Karpas-422 (cell line): Measurements from ENCODE around the gene TJP1. TPM values are rescaled to one million over a fixed set of nuclear protein-coding genes. Genes with fewer than 3 reads are reported as not detected.
"Not testable (repeated sequence)": the region's sequence is repeated elsewhere in the genome, so short reads cannot be mapped to it uniquely, and the experiment has no call there.

Experiments used
- DNase-seq: peaks from one replicate; pipeline ENCODE4 v3.0.0-alpha.2; 2015
- H2AFZ ChIP-seq: fragments of 200-600 bp; sonication (generic); 2 replicates; pipeline ENCODE4 v1.6.1; 2014; ENCODE audit warnings: antibody characterized with exemption, low read length, mixed read lengths
- H3K27ac ChIP-seq: fragments of 200-600 bp; sonication (generic); 2 replicates; pipeline ENCODE4 v1.5.1; 2014; ENCODE audit warnings: mild to moderate bottlenecking, low read length, moderate library complexity
- H3K27me3 ChIP-seq: fragments of 200-600 bp; sonication (generic); 2 replicates; pipeline ENCODE4 v1.6.1; 2014; ENCODE audit warnings: low read length, mixed read lengths
- H3K36me3 ChIP-seq: fragments of 200-600 bp; sonication (generic); 2 replicates; pipeline ENCODE4 v1.6.1; 2014; ENCODE audit warnings: low read length, mixed read lengths; ENCODE audit not compliant: insufficient read depth
- H3K4me1 ChIP-seq: fragments of 200-600 bp; sonication (generic); 2 replicates; pipeline ENCODE4 v1.6.1; 2014; ENCODE audit warnings: mild to moderate bottlenecking, low read length, mixed read lengths
- H3K4me2 ChIP-seq: fragments of 200-600 bp; sonication (generic); 2 replicates; pipeline ENCODE4 v1.6.1; 2014; ENCODE audit warnings: low read length, low read depth, mild to moderate bottlenecking; ENCODE audit not compliant: poor library complexity, severe bottlenecking
- H3K4me3 ChIP-seq: fragments of 200-600 bp; sonication (generic); 2 replicates; pipeline ENCODE4 v1.5.1; 2014; ENCODE audit warnings: mild to moderate bottlenecking, antibody characterized with exemption, low read length, mixed read lengths
- H3K79me2 ChIP-seq: fragments of 200-600 bp; sonication (generic); 2 replicates; pipeline ENCODE4 v1.6.1; 2014; ENCODE audit warnings: mild to moderate bottlenecking, low read length, mixed read lengths
- H3K9ac ChIP-seq: fragments of 200-600 bp; sonication (generic); 2 replicates; pipeline ENCODE4 v1.6.0; 2014; ENCODE audit warnings: low read length
- H3K9me2 ChIP-seq: fragments of 200-600 bp; sonication (generic), shearing (Covaris generic); replicated peaks from 2 replicates; pipeline ENCODE4 v1.6.0; 2014; ENCODE audit warnings: mild to moderate bottlenecking, low read length, moderate library complexity; ENCODE audit not compliant: insufficient read depth
- H3K9me3 ChIP-seq: fragments of 300-700, 200-600 bp; sonication (generic); 2 replicates; pipeline ENCODE4 v1.6.1; 2014; ENCODE audit warnings: low read length, mixed read lengths
- H4K20me1 ChIP-seq: fragments of 200-600 bp; sonication (generic); 2 replicates; pipeline ENCODE4 v1.6.1; 2014; ENCODE audit warnings: mild to moderate bottlenecking, antibody characterized with exemption, low read length, low read depth; ENCODE audit not compliant: insufficient read depth
- total RNA-seq: library from RNA; depleted of rRNA; stranded (reverse); fragments of >200 nt; shearing (Covaris generic); gene quantifications from 2 replicates; pipeline ENCODE4 v1.2.3, GENCODE V29; 2014; ENCODE audit warnings: low replicate concordance

The TJP1 gene
- total RNA-seq, 1 experiment from 2014 or later: not detected

- Histone ChIP-seq H3K27ac (no peak overlapping the region), H3K36me3 (no peaks in the 10 kb centered on the region)
These were observed 51.5 kb downstream of the TJP1 start for GRCh38 chr15:29770796-29771195.

DNA sequence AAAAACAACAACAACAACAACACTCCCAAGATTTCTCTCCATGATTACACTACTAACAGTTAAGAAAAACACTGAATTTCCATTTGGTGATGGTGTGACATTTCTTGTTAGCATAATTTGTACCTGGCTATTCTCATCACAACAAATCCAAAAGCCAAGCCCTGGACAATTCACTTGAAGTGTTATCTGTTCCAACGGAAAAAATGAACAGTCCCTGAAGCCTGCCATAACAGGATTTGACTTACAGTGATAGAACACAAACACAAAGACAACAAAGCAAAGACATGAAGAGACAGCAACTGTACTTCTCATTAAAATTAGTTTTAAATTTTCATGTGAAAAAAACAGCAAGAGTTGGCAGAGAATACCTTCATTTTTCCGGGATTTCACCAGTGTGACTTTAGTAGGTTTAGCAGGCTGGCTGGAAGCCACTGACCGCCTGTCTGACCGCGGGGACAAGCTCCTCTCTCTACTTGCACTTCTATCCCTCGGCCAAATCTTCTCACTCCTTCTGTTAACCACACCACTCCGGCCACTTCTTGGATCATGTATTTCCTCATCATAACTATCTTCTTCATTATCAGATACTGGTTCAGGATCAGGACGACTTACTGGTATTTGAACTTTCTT lies 56.3 kb downstream of the TJP1 start:
- Histone ChIP-seq H3K27me3 (no peaks in the 10 kb centered on the region), H3K4me3 (no peak overlapping the region), H4K20me1 (no peaks in the 10 kb centered on the region), H3K27ac (no peak overlapping the region), H3K9ac (no peak overlapping the region), H3K4me1 (no peaks in the 10 kb centered on the region), H2AFZ (no peak overlapping the region), H3K9me3 (peaks cover 4% of the 10 kb centered on the region), H3K79me2 (no peaks in the 10 kb centered on the region), H3K4me2 (no peak overlapping the region), H3K9me2 (no peaks in the 10 kb centered on the region), H3K36me3 (no peaks in the 10 kb centered on the region)
- no peak for DNase-seq

More at GRCh38 chr15:29770796-29771195, 51.5 kb downstream of the TJP1 start:
- H3K4me3 ChIP-seq: no peak overlapping the region
- H3K4me2 ChIP-seq: no peak overlapping the region
- H2AFZ ChIP-seq: no peak overlapping the region
- H4K20me1 ChIP-seq: no peaks in the 10 kb centered on the region
- DNase-seq: no peak
- no peaks in the 10 kb centered on the region for H3K9me2 ChIP-seq
- H3K27me3 ChIP-seq: no peaks in the 10 kb centered on the region
- no peaks in the 10 kb centered on the region for H3K4me1 ChIP-seq
- H3K9ac ChIP-seq: no peak overlapping the region
- H3K9me3 ChIP-seq: peaks cover 3% of the 10 kb centered on the region
- H3K79me2 ChIP-seq: no peaks in the 10 kb centered on the region

GRCh38 chr15:29765234-29765841 lies 56.9 kb downstream of the TJP1 start:
- H3K27me3 ChIP-seq: no peaks in the 10 kb centered on the region
- H3K79me2 ChIP-seq: no peaks in the 10 kb centered on the region
- no peaks in the 10 kb centered on the region for H3K9me2 ChIP-seq

GRCh38 chr15:29759596-29759995 lies 62.7 kb downstream of the TJP1 start:
- Histone ChIP-seq H3K9me3 (peaks cover 4% of the 10 kb centered on the region), H2AFZ (no peak overlapping the region), H3K4me3 (no peak overlapping the region), H3K9ac (no peak overlapping the region), H3K27ac (no peak overlapping the region), H4K20me1 (no peaks in the 10 kb centered on the region), H3K79me2 (no peaks in the 10 kb centered on the region), H3K9me2 (no peaks in the 10 kb centered on the region), H3K36me3 (no peaks in the 10 kb centered on the region), H3K4me2 (no peak overlapping the region), H3K4me1 (no peaks in the 10 kb centered on the region), H3K27me3 (no peaks in the 10 kb centered on the region; the same call in 1 of the 2 replicates)
- DNase-seq: no peak

More at GRCh38 chr15:29765234-29765841, 56.9 kb downstream of the TJP1 start:
- no peak overlapping the region for H3K27ac ChIP-seq
- H3K4me1 ChIP-seq: no peaks in the 10 kb centered on the region
- peaks cover 4% of the 10 kb centered on the region for H3K9me3 ChIP-seq
- no peak for DNase-seq
- H3K4me2 ChIP-seq: no peak overlapping the region
- H2AFZ ChIP-seq: no peak overlapping the region
- H4K20me1 ChIP-seq: no peaks in the 10 kb centered on the region
- no peak overlapping the region for H3K4me3 ChIP-seq
- H3K9ac ChIP-seq: no peak overlapping the region
- no peaks in the 10 kb centered on the region for H3K36me3 ChIP-seq

GRCh38 chr15:29756358-29757267 lies 65.7 kb downstream of the TJP1 start:
- Histone ChIP-seq H3K9ac (no peak overlapping the region), H3K79me2 (no peaks in the 10 kb centered on the region), H3K27me3 (no peaks in the 10 kb centered on the region; the same call in 1 of the 2 replicates), H3K4me1 (no peaks in the 10 kb centered on the region), H3K9me3 (no peaks in the 10 kb centered on the region; the same call in 1 of the 2 replicates), H3K36me3 (no peaks in the 10 kb centered on the region), H3K9me2 (no peaks in the 10 kb centered on the region), H3K27ac (no peak overlapping the region), H2AFZ (no peak overlapping the region), H4K20me1 (no peaks in the 10 kb centered on the region), H3K4me3 (no peak overlapping the region), H3K4me2 (no peak overlapping the region)
- DNase-seq: no peak

- H3K4me2 ChIP-seq, H2AFZ ChIP-seq, H3K79me2 ChIP-seq, H3K9me2 ChIP-seq, H3K4me3 ChIP-seq, H3K9ac ChIP-seq, H3K9me3 ChIP-seq, H3K27me3 ChIP-seq, H4K20me1 ChIP-seq, DNase-seq, H3K4me1 ChIP-seq, H3K36me3 ChIP-seq, H3K27ac ChIP-seq: not testable (repeated sequence)
These were observed 68.3 kb downstream of the TJP1 start for GRCh38 chr15:29754009-29754408.

DNA sequence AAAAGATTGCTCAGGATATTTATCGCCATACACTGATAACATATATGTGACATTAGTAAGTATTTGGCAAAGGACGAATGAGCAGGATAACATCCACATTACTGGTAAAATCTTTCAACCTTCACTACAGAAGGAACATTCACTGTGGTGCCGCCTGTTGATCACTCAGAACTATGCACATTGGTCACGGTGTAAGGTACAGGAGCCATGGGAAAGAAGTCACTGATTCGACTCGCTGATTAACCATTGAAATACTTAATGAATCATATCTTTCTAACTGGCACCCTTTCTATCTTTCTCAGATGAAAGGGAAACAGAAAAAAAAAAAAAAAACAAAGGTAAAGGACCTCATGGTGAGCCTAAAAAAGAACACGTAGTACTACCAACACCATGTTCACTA lies 68.8 kb downstream of the TJP1 start:
- H3K79me2 ChIP-seq: no peaks in the 10 kb centered on the region
- no peaks in the 10 kb centered on the region for H3K4me1 ChIP-seq
- no peak overlapping the region for H2AFZ ChIP-seq
- no peaks in the 10 kb centered on the region for H3K27me3 ChIP-seq
- H3K4me3 ChIP-seq: no peak overlapping the region
- DNase-seq: no peak
- H3K9ac ChIP-seq: no peak overlapping the region
- H3K27ac ChIP-seq: no peak overlapping the region
- H3K4me2 ChIP-seq: no peak overlapping the region
- no peaks in the 10 kb centered on the region; the same call in 1 of the 2 replicates for H3K9me3 ChIP-seq
- no peaks in the 10 kb centered on the region for H3K36me3 ChIP-seq
- H4K20me1 ChIP-seq: no peaks in the 10 kb centered on the region
- H3K9me2 ChIP-seq: no peaks in the 10 kb centered on the region

GRCh38 chr15:29750754-29751153 lies 71.5 kb downstream of the TJP1 start:
- Histone ChIP-seq H3K79me2 (no peaks in the 10 kb centered on the region), H4K20me1 (no peaks in the 10 kb centered on the region), H3K9ac (no peak overlapping the region), H2AFZ (no peak overlapping the region), H3K27me3 (no peaks in the 10 kb centered on the region), H3K4me3 (no peak overlapping the region), H3K36me3 (no peaks in the 10 kb centered on the region), H3K27ac (no peak overlapping the region), H3K4me2 (no peak overlapping the region), H3K9me2 (no peaks in the 10 kb centered on the region), H3K9me3 (no peaks in the 10 kb centered on the region; the same call in 1 of the 2 replicates), H3K4me1 (no peaks in the 10 kb centered on the region)
- DNase-seq: no peak
